Activated naive CD4-positive, alpha-beta T cell treated with anti-CD3 and anti-CD28 coated beads for 36 hours (primary cell): Measurements from ENCODE around the gene CDK5RAP2. TPM values are rescaled to one million over a fixed set of nuclear protein-coding genes. Genes with fewer than 3 reads are reported as not detected.

Experiments
- CTCF ChIA-PET: fragments of 350-600 bp; sonication (Branson Sonifier 250); formaldehyde crosslinking; loops from one replicate; lab custom pipeline; 2021; ENCODE audit warnings: antibody characterized with exemption; lab: Charles Lee
- DNase-seq: peaks from one replicate; pipeline ENCODE4 v3.0.0-alpha.2; 2020
- H3K27ac Mint-ChIP-seq: one replicate; pipeline ENCODE4 v1.8.0; 2021; ENCODE audit warnings: mild to moderate bottlenecking, mixed read lengths
- H3K27me3 Mint-ChIP-seq: one replicate; pipeline ENCODE4 v1.8.0; 2021; ENCODE audit warnings: low read depth, mixed read lengths
- H3K36me3 Mint-ChIP-seq: one replicate; pipeline ENCODE4 v1.8.0; 2021; ENCODE audit warnings: low read depth, mixed read lengths
- H3K4me1 Mint-ChIP-seq: one replicate; pipeline ENCODE4 v1.8.0; 2021; ENCODE audit warnings: low read depth, mixed read lengths
- H3K4me3 Mint-ChIP-seq: one replicate; pipeline ENCODE4 v1.8.0; 2021; ENCODE audit warnings: mild to moderate bottlenecking, moderate library complexity, mixed read lengths
- H3K9me3 Mint-ChIP-seq: one replicate; pipeline ENCODE4 v1.8.0; 2021; ENCODE audit warnings: mixed read lengths
- intact Hi-C: fragments of 100-400 bp; cut with micrococcal nuclease; formaldehyde crosslinking; loops from one replicate; pipeline ENCODE4 v1.15.1; 2023
- total RNA-seq, 2 experiments: library from RNA; stranded (reverse); gene quantifications; one replicate each; pipeline ENCODE4 v1.2.3, GENCODE V29; 2021

CDK5RAP2 gene
- total RNA-seq, 2 experiments from 2014 or later: 92.7 to 99.7 TPM

- Mint-ChIP-seq H3K9me3 (no peaks in the 10 kb centered on the region), H3K27ac (no peak overlapping the region), H3K4me1 (peaks cover 7% of the 10 kb centered on the region), H3K27me3 (no peaks in the 10 kb centered on the region), H3K36me3 (peaks cover 35% of the 10 kb centered on the region), H3K4me3 (no peak overlapping the region)
- DNase-seq: no peak
- intact Hi-C loops: no loop called here
- CTCF ChIA-PET: no interaction called here
These were observed 130.4 kb downstream of the CDK5RAP2 start for GRCh38 chr9:120449566-120449965.

DNA sequence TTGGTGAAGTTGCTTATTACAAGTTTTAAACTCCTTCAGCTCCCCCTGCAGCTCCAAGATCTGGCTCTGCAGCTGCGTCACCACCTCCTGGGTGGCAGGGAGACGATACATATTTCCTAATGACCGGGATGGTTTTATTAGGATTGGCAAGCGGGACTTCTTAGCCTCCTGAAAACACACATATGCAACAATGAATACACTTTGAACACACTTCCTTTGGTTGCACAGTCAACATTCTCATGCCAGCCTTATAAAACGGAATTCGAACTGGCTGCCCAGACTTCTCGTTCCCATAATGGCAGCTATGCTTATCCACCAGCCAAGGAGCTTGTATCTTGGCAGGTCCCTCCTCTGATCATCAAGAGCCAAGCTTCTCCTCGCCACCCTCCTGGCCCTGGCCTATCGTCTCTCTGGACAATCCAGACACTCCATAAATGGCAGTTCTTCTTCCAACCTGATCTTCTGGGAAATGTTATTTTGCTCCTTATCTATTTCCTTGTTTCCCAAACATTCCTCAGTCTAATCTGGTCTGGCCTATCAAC, 131.9 kb downstream of the CDK5RAP2 start:
- Mint-ChIP-seq H3K27ac (no peak overlapping the region), H3K4me1 (peaks cover 7% of the 10 kb centered on the region)

GRCh38 chr9:120446671-120447070, 133.3 kb downstream of the CDK5RAP2 start:
- CTCF ChIA-PET: no interaction called here
- intact Hi-C loops: no loop called here
- Mint-ChIP-seq H3K9me3 (no peaks in the 10 kb centered on the region), H3K4me3 (no peak overlapping the region), H3K36me3 (peaks cover 36% of the 10 kb centered on the region), H3K4me1 (peaks cover 7% of the 10 kb centered on the region), H3K27me3 (no peaks in the 10 kb centered on the region), H3K27ac (no peak overlapping the region)
- DNase-seq: no peak

More for the DNA sequence above, 131.9 kb downstream of the CDK5RAP2 start:
- no peak for DNase-seq
- peaks cover 31% of the 10 kb centered on the region for H3K36me3 Mint-ChIP-seq
- no peaks in the 10 kb centered on the region for H3K9me3 Mint-ChIP-seq
- H3K27me3 Mint-ChIP-seq: no peaks in the 10 kb centered on the region
- CTCF ChIA-PET: no interaction called here
- intact Hi-C loops: no loop called here
- H3K4me3 Mint-ChIP-seq: no peak overlapping the region

DNA sequence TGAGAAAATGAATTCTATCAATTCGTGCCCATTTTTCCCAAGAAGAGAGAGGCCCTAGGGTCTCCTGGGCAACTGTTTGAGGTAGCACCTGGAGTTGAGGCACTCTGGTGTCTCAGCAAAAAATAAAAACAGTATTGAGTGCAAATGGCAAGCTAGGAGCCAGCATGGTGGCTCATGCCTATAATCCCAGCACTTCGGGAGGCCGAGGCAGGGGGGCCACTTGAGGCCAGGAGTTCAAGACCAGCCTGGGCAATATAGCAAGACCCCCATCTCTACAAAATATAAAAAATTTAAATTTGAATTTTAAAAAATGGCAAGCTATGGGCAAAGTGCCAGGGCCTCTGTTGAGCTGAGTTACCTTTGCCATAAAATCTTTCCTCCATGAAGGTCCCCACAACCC, 136.0 kb downstream of the CDK5RAP2 start:
- CTCF ChIA-PET: interaction anchor here (0.9 to 2.2 kb wide), 2 partner anchors 11 to 33 kb away, joined by 4 to 6 read pairs; no protein-coding TSS in a partner anchor
- no peak overlapping the region for H3K4me3 Mint-ChIP-seq
- H3K27me3 Mint-ChIP-seq: no peaks in the 10 kb centered on the region
- no peak overlapping the region for H3K27ac Mint-ChIP-seq
- H3K4me1 Mint-ChIP-seq: peaks cover 7% of the 10 kb centered on the region
- H3K9me3 Mint-ChIP-seq: no peaks in the 10 kb centered on the region
- no peak for DNase-seq
- intact Hi-C loops: no loop called here
- H3K36me3 Mint-ChIP-seq: peaks cover 40% of the 10 kb centered on the region

DNA sequence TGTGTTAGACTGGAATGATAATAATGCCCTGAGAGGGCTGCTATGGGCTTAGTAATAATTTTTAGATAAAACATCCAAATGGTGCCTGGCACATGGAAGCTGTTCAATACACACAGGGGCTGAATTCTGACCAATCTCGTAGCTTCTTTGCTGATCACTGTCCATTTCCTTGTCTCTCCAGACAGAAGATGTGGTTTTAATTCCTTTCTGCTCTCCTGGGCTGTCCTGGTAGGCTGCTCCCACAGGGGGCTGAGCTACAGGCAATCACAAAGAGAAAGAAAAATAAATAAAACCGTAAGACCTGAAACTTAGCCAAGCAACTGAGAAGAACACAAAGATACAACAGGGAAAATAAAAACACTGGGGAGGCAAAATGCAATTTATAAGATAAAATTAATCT, 136.5 kb downstream of the CDK5RAP2 start:
- CTCF ChIA-PET: interaction anchor here (0.9 to 2.2 kb wide), 2 partner anchors 11 to 33 kb away, joined by 4 to 6 read pairs; no protein-coding TSS in a partner anchor

GRCh38 chr9:120442308-120442995, 137.5 kb downstream of the CDK5RAP2 start:
- CTCF ChIA-PET: interaction anchor here (1.1 to 2.2 kb wide), 2 partner anchors 10 to 78 kb away, joined by 5 to 6 read pairs; no protein-coding TSS in a partner anchor
- Mint-ChIP-seq H3K27ac (no peak overlapping the region), H3K27me3 (no peaks in the 10 kb centered on the region), H3K36me3 (peaks cover 32% of the 10 kb centered on the region), H3K4me3 (no peak overlapping the region), H3K9me3 (no peaks in the 10 kb centered on the region), H3K4me1 (peaks cover 5% of the 10 kb centered on the region)
- DNase-seq: no peak
- intact Hi-C loops: no loop called here

More for the DNA sequence above, 136.5 kb downstream of the CDK5RAP2 start:
- Mint-ChIP-seq H3K4me1 (peaks cover 7% of the 10 kb centered on the region), H3K9me3 (no peaks in the 10 kb centered on the region), H3K27ac (no peak overlapping the region), H3K27me3 (no peaks in the 10 kb centered on the region), H3K4me3 (no peak overlapping the region), H3K36me3 (peaks cover 35% of the 10 kb centered on the region)
- intact Hi-C loops: no loop called here
- no peak for DNase-seq

- no peak for DNase-seq
- intact Hi-C loops: no loop called here
- Mint-ChIP-seq H3K27ac (no peak overlapping the region), H3K9me3 (no peaks in the 10 kb centered on the region), H3K4me1 (peaks cover 3% of the 10 kb centered on the region), H3K4me3 (no peak overlapping the region), H3K36me3 (peaks cover 34% of the 10 kb centered on the region), H3K27me3 (no peaks in the 10 kb centered on the region)
- CTCF ChIA-PET: interaction anchor here (1.1 kb wide), 1 partner anchor 79 kb away, joined by 5 read pairs; no protein-coding TSS in a partner anchor
These were observed 138.3 kb downstream of the CDK5RAP2 start for GRCh38 chr9:120441426-120442307.

GRCh38 chr9:120440791-120441190, 139.2 kb downstream of the CDK5RAP2 start:
- no peak for DNase-seq
- CTCF ChIA-PET: no interaction called here
- intact Hi-C loops: no loop called here
- no peak overlapping the region for H3K27ac Mint-ChIP-seq
- H3K9me3 Mint-ChIP-seq: no peaks in the 10 kb centered on the region
- H3K36me3 Mint-ChIP-seq: peaks cover 32% of the 10 kb centered on the region
- H3K4me3 Mint-ChIP-seq: no peak overlapping the region
- H3K27me3 Mint-ChIP-seq: no peaks in the 10 kb centered on the region
- no peaks in the 10 kb centered on the region for H3K4me1 Mint-ChIP-seq

DNA sequence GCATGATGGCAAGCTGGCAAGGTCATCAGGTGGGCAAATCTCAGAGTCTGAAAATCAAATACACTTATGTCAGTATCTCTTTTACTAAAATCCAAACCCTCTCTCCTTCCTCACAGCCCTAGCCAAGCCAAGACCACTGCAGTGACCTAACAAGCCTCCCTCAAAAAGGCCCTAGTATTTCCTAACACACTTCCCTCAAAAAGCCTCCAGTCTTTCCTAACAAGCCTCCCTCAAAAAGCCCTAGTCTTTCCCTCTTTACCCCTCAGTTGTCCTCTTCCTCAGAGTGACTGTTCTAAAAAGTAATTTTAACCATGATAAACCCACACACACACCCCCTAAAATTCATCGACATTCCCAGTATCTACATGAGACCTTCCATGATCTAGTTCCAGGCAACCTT, 140.0 kb downstream of the CDK5RAP2 start:
- Mint-ChIP-seq H3K4me3 (no peak overlapping the region), H3K4me1 (no peaks in the 10 kb centered on the region), H3K27me3 (no peaks in the 10 kb centered on the region), H3K36me3 (peaks cover 35% of the 10 kb centered on the region), H3K9me3 (no peaks in the 10 kb centered on the region), H3K27ac (no peak overlapping the region)
- CTCF ChIA-PET: no interaction called here
- intact Hi-C loops: no loop called here
- DNase-seq: no peak

- CTCF ChIA-PET: interaction anchor here (0.6 to 1.1 kb wide), 2 partner anchors 15 to 483 kb away, joined by 3 read pairs; no protein-coding TSS in a partner anchor
- intact Hi-C loops: no loop called here
- H3K27ac Mint-ChIP-seq: no peak overlapping the region
- DNase-seq: peak; percentile 10
- H3K27me3 Mint-ChIP-seq: no peaks in the 10 kb centered on the region
- H3K9me3 Mint-ChIP-seq: no peaks in the 10 kb centered on the region
- no peaks in the 10 kb centered on the region for H3K4me1 Mint-ChIP-seq
- H3K4me3 Mint-ChIP-seq: no peak overlapping the region
- peaks cover 42% of the 10 kb centered on the region for H3K36me3 Mint-ChIP-seq
These were observed 141.0 kb downstream of the CDK5RAP2 start for GRCh38 chr9:120438836-120439546.

- H3K27me3 Mint-ChIP-seq: no peaks in the 10 kb centered on the region
- H3K4me1 Mint-ChIP-seq: no peaks in the 10 kb centered on the region
- intact Hi-C loops: no loop called here
- H3K9me3 Mint-ChIP-seq: no peaks in the 10 kb centered on the region
- H3K4me3 Mint-ChIP-seq: no peak overlapping the region
- no peak overlapping the region for H3K27ac Mint-ChIP-seq
- DNase-seq: no peak
- H3K36me3 Mint-ChIP-seq: peaks cover 45% of the 10 kb centered on the region
- CTCF ChIA-PET: interaction anchor here (1.1 kb wide), 1 partner anchor 14 kb away, joined by 3 read pairs; no protein-coding TSS in a partner anchor
These were observed 141.9 kb downstream of the CDK5RAP2 start for GRCh38 chr9:120438111-120438510.
